GM19455 (cell line): ENCODE results near the gene CCL7.
"Not testable (repeated sequence)": the region's sequence is repeated elsewhere in the genome, so short reads cannot be mapped to it uniquely, and the experiment has no call there.

Experiments used
- ATAC-seq: cut with Tn5 transposase; IDR thresholded peaks from one replicate; pipeline ENCODE4 v1.9.1; 2021; ENCODE audit not compliant: unreplicated experiment

CCL7 gene

DNA sequence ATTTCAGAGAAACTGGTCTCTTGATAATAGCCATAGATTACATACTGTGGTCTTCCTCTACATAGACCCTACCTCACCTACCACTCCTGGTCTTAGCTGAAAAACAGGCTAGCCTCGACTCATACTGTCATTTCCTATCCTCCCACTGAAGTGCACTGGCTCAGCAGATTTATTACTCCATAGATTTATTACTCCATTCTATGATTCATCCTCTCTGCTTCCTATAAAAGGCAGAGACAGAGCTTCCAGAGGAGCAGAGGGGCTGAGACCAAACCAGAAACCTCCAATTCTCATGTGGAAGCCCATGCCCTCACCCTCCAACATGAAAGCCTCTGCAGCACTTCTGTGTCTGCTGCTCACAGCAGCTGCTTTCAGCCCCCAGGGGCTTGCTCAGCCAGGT, at the start of gene CCL7:
Gene CCL7 (plus strand): TSS at position 253 of the 400 bp plus-strand sequence. CDS start 70 bp downstream, at position 323.
- ATAC-seq, result no peak

GRCh38 chr17:34220752-34221395, 49.1 kb upstream of the CCL7 start:
- ATAC-seq, result no peak

DNA sequence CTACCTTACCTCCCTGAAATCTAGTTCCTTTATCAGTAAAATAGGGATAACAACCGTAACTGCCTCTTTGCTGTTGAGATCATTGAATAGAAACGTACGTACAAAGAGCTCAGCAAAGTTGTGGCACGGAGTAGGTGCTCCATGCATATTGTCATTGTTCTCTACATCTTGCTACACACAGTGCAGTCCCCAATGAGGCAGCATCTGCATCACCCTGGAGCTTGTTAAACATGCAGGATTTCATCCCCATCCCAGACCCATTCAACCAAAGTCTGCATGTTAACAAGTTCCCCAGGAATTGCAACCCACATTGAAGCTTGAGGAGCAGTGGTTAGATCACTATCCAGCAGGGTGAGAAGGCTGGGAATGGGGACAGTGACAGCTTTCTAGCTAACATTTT, 48.6 kb upstream of the CCL7 start:
- ATAC-seq, result no peak

DNA sequence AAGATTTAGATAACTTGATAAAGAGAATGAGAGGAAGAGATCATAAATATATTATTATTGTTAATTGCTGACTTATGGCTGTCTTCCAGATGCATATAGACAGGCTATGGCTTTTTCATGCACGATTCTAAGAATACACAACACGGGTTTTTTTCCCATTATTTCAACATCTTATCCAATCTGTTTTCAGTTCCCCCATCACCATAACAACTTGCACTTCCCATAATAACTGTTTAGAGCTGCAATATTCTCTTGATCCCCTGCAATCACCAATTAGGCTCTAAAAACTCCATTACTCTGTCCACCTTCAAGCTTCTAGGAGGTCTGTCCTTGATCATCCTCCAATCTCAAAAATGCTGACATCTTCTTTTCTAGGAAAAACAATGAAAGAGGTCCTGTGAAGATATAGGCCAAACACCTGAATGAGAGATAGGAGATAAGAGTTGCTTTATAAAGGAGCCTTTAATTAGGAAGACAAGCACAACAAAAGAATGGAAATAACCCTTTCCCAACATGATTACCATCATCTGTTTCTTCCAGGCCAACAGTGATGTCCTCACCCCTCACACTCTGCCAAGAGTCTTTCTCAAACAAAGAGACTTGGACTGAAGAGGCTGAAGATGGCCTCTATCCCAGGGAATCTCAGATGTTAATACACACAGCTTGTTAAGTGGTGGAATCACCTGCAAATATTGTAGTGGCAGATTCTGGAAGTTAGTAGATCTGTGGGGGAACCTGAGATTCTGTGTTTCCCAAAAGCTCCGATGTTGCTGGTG, 47.1 kb upstream of the CCL7 start:
- no peak for ATAC-seq

GRCh38 chr17:34225046-34225445, 45.0 kb upstream of the CCL7 start:
- no peak for ATAC-seq

GRCh38 chr17:34226011-34226743, 43.8 kb upstream of the CCL7 start:
- ATAC-seq, result no peak

DNA sequence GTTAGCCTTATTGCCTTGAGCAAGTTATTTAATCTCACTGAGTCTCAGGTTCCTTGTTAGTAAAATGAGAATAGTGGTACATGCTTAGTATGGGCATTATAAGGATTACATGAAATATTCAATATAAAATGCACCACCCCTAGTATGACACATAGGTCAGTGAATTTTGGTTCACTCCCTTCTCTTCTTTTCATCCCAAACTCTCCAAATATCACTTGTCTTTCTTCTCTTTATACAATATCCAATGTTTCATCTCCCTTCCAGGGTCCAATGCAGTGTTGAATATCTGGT, 43.3 kb upstream of the CCL7 start:
- ATAC-seq, result no peak

DNA sequence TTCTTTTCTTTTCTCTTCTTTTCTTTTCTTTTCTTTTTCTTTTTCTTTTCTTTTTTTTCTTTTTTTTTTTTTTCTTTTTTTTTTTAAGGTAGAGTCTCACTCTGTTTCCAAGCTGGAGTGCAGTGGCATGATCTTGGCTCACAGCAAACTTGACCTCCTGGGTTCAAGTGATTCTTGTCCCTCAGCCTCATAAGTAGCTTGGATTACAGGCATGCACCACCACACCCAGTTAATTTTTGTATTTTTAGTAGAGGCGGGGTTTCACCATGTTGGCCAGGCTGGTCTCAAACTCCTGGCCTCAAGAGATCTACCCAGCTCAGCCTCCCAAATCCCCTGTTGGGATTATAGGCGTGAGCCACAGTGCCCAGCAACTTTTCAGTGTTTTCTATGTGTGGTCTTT, 42.7 kb upstream of the CCL7 start:
- not testable (repeated sequence) for ATAC-seq

DNA sequence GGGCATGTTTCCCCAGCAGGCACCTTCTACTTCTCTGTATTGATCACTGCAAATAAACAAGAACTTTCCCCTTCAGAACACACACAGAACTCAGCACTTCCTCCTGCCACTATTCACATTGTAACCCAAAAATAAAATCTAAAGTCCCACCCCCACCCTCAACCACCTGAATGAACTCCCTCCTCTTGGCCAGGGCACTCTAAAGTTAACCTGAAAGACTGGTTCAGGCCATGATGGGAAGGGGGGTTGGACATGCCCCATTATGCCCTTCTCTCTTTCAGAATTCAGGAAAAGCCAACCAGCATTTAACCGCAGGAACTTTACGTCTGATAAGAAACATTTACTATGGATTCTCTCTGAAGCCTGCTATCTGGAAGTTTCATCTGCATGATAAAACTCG, 42.3 kb upstream of the CCL7 start:
- ATAC-seq, result no peak

GRCh38 chr17:34228781-34229180, 41.2 kb upstream of the CCL7 start:
- no peak for ATAC-seq

DNA sequence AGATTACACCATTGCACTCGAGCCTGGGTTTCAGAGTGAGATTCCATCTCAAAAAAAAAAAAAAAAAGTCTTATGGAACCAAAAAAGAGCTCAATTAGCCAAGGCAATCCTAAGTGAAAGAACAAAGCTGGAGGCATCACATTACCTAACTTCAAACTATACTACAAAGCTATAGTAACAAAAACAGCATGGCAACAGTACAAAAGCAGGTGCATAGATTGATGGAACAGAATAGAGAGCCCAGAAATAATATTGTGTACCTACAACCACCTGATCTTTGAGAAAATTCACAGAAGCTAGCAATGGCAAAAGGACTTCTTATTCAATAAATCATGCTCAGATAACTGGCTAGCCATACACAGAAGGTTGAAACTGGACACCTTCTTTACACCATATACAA, 39.7 kb upstream of the CCL7 start:
- ATAC-seq, result no peak

GRCh38 chr17:34234616-34235015, 35.4 kb upstream of the CCL7 start:
- no peak for ATAC-seq

GRCh38 chr17:34235389-34236028, 34.5 kb upstream of the CCL7 start:
- no peak for ATAC-seq

DNA sequence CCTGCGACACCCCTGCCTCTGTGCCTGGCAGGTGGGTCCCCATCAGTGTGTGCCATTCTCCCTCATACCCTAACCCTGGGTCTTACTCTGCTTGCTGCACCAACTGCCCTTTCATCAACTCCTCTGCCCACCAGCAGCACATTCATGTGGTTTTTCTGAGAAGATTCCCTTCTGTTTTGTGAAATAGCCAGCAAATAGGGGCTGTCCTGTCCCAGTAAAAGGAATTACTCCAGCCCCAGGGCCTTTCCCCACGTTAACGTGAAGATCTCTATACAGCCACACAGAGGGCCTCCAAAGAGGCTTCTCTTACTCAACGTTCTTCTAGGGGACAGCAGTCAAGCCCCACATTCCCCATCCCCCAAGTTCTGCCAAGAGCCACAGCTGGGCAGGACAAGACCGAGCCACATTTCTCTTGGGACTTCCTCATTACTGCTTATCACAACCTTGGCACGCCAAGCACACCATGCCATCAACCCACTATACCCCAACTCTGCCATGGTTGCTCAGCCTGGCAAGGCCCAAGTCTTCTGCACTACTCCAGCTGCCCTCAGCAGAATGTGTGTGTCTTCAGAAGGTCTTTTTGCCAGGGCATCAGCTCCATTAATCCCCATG, 33.6 kb upstream of the CCL7 start:
- no peak for ATAC-seq

DNA sequence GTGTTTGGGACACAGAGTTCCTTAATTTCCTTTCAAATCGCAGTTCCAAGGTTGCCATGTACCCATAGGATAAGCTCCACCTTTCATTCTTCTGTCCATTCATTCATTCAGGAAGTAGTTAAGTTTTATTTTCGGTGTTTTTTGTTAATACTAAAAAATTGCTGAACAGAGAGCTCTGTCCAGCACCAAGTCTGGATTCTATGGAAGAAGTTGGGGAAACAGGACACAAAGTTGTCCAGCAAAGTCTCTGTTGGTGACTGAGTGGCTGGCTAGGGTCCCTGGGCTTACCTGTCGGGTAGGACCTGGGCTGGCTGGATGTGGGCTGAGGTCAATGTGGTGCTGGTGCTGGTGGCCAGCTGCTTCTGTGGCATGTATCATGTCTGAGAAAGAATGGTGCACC, 32.6 kb upstream of the CCL7 start:
- no peak for ATAC-seq

GRCh38 chr17:34241062-34241461, 29.0 kb upstream of the CCL7 start:
- ATAC-seq, result no peak

- ATAC-seq, result no peak
These were observed 27.2 kb upstream of the CCL7 start for GRCh38 chr17:34242587-34243363.

DNA sequence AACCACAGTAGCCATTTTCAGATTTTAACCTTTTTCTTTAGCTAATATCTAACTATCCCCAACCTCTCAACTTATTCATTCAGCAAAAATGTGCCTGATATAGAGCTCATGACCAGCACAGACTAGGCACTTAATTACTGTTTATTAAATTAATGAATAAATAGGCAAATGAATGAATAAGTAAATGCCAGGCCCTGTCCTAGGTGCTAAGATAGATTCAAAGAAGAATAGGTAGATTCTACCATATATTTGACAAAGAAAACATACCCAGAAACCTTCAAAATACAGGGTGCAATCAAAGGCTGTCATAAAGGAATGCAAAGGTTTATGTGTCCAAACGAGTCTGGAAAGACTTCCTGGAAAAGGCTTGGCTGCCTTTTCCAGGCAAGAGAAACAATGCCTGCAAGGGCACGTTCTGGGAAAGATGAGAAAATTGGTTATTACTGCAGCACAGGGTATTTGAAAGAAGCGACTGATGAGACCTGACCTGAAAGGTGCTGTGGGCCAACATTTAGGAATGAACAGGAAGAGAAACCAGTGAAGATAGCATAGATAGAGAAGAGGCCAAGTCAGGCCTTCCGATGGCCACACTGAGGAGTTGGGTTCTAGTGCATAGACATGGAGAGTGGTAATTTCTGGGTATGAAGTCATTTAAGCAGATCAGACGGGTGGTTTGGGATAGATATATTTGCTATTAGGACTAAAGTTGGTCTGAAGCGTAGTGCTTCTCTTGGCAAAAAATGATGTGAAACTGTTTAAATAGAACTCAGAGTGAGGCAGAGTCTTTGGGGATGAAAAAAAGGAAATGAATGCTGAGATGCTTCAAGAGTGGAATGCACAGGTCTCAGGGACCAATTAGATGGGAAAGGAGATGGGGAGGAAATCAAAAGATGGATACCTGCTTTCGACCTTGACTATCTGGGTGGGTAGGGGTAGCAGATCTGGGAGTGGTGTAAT, 26.4 kb upstream of the CCL7 start:
- no peak for ATAC-seq

DNA sequence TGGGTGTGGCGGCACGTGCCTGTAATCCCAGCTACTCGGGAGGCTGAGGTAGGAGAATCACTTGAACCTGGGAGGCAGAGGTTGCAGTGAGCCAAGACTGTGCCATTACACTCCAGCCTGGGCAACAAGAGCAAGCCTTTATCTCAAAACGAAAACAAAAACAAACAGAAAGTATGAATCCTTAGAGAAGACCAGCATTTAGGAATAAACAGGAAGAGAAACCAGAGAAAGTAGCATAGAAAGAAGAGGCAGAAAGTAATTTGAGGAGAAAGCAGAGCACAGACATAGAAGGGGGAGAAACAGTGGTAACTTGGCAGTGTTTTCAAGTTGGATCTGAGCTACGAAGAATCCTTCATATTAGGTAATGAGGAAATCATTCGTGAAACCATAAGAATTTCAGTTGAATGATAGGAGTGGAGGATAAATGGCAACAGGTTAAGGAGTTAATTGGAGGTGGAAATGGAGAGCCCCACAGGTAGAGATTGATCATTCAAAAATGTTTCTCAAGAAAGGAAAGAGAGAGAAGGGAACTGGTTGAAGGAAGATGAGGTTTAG, 24.6 kb upstream of the CCL7 start:
- ATAC-seq, result no peak
